Chondrocyte (in vitro differentiated cells): ENCODE results near the gene CCDC183. TPM values are rescaled to one million over a fixed set of nuclear protein-coding genes. Genes with fewer than 3 reads are reported as not detected.
A peak's percentile ranks its signal among the peaks of the same experiment; 100 is the strongest.
"Not testable (repeated sequence)": the region's sequence is repeated elsewhere in the genome, so short reads cannot be mapped to it uniquely, and the experiment has no call there.

Experiments used
- DNase-seq: peaks from one replicate; pipeline ENCODE4 v3.0.0; 2021; ENCODE audit warnings: mixed read lengths, low spot score
- H3K27ac Mint-ChIP-seq: one replicate; pipeline ENCODE4 v1.8.0; 2021; ENCODE audit warnings: mild to moderate bottlenecking, moderate library complexity, mixed read lengths; ENCODE audit not compliant: unreplicated experiment
- H3K27me3 Mint-ChIP-seq: 2 replicates; pipeline ENCODE4 v1.8.0; 2021; ENCODE audit warnings: low read depth, mixed read lengths
- H3K36me3 Mint-ChIP-seq: 2 replicates; pipeline ENCODE4 v1.8.0; 2021; ENCODE audit warnings: low read depth, mixed read lengths
- H3K4me1 Mint-ChIP-seq: 2 replicates; pipeline ENCODE4 v1.8.0; 2021; ENCODE audit warnings: low read depth, mild to moderate bottlenecking, mixed read lengths
- H3K4me3 Mint-ChIP-seq: one replicate; pipeline ENCODE4 v1.8.0; 2021; ENCODE audit warnings: mild to moderate bottlenecking, moderate library complexity, mixed read lengths; ENCODE audit not compliant: unreplicated experiment
- H3K9me3 Mint-ChIP-seq: 2 replicates; pipeline ENCODE4 v1.8.0; 2021; ENCODE audit warnings: low read depth, mixed read lengths
- total RNA-seq: library from RNA; stranded (reverse); gene quantifications from 3 replicates; pipeline ENCODE4 v1.2.1, GENCODE V29; 2021
- TF ChIP-seq, protein P1 (sequence below): fragments of 200-600 bp; sonication (generic); IDR thresholded peaks from 2 replicates; pipeline ENCODE4 v1.5.0; 2021; ENCODE audit warnings: antibody characterized with exemption, mild to moderate bottlenecking, moderate library complexity

CCDC183 gene
- total RNA-seq, 1 donor from 2014 or later, result 1.5 TPM

DNA sequence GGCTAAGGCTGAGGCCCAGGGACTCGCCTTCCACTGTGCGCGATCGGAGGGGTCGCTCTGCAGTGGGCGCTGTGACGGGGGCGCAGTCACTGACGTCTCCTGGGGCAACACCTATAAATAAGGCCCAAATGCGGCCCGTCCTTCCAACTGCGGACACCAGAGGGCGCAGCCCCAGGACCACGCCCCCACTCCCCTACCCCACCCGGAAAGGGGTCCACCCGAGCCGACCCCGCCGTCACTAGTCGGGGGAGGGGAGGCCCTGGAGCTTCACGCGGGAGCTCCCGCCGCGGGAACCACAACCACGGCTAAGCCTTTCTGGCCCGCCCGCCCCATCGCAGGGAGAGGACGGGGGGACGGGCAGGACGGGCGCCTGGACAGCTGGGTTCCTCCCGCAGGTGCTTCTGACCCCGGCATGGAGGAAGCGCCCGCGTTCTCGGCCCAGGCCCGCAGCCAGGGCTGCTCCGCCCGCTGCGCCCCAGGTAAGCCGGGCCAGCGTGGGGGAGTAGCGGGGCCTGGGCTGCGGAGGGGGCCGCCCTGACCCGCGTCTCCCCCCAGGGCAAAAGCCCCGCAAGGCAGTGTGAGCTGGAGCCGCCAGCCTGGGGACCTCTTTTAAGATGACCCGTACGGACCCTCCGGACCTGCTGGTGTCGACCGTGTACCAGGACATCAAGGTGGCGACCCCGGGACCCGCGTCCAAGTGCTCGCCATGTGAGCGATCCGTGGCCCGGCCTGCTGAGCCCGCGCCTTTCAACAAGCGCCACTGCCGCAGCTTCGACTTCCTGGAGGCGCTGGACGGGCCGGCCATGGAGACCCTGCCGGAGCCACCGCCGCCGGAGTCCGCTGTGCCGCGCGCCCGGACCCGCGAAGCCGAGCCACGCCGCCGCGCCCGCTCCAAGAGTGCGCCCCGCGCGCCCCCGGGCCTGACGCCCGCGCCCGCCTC lies 47.9 kb downstream of the CCDC183 start:
- H3K4me1 Mint-ChIP-seq, result peaks cover 41% of the 10 kb centered on the region
- not testable (repeated sequence) for H3K27me3 Mint-ChIP-seq, DNase-seq, H3K36me3 Mint-ChIP-seq, H3K27ac Mint-ChIP-seq, H3K4me3 Mint-ChIP-seq, H3K9me3 Mint-ChIP-seq
- TF ChIP-seq, protein P1, sequence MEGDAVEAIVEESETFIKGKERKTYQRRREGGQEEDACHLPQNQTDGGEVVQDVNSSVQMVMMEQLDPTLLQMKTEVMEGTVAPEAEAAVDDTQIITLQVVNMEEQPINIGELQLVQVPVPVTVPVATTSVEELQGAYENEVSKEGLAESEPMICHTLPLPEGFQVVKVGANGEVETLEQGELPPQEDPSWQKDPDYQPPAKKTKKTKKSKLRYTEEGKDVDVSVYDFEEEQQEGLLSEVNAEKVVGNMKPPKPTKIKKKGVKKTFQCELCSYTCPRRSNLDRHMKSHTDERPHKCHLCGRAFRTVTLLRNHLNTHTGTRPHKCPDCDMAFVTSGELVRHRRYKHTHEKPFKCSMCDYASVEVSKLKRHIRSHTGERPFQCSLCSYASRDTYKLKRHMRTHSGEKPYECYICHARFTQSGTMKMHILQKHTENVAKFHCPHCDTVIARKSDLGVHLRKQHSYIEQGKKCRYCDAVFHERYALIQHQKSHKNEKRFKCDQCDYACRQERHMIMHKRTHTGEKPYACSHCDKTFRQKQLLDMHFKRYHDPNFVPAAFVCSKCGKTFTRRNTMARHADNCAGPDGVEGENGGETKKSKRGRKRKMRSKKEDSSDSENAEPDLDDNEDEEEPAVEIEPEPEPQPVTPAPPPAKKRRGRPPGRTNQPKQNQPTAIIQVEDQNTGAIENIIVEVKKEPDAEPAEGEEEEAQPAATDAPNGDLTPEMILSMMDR, result peak; percentile 87

DNA sequence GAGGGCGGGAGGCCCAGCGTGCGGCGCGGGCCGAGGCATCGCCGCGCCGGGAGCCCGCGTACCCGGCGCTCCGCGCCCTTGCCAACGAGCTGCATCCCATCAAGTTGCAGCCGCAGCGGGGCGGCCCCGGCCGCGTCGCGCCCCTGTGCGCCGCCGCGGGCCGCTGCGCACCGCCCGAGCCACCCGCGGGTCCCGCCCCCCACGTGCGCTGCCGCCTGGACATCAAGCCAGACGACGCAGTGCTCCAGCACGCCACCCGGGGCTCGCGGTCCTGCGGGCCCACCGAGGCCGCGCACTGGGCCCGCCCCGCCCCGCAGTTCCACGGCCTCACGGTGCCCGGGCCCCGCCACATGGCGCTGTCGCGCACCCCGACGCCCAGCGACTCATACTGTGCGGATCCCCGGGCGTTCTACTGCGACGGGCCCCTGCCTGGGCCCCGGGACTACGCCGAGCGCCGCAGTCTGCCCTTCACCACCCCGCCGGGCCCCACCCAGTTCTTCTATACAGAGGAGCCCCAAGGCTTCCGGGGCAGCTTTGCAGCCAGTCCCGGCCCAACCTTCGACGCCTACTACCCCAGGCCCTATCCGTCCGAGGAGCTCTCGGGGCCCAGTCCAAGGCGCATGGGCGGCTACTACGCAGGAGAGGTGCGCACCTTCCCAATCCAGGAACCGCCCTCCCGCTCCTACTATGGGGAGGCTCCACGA lies 48.8 kb downstream of the CCDC183 start:
- H3K27me3 Mint-ChIP-seq, result no peaks in the 10 kb centered on the region
- TF ChIP-seq, protein P1, result no peak
- H3K4me1 Mint-ChIP-seq, result peaks cover 38% of the 10 kb centered on the region
- peaks cover 4% of the 10 kb centered on the region for H3K36me3 Mint-ChIP-seq
- H3K27ac Mint-ChIP-seq, result no peak overlapping the region
- H3K9me3 Mint-ChIP-seq, result no peaks in the 10 kb centered on the region
- DNase-seq, result no peak
- H3K4me3 Mint-ChIP-seq, result peak overlapping the region; percentile 9

DNA sequence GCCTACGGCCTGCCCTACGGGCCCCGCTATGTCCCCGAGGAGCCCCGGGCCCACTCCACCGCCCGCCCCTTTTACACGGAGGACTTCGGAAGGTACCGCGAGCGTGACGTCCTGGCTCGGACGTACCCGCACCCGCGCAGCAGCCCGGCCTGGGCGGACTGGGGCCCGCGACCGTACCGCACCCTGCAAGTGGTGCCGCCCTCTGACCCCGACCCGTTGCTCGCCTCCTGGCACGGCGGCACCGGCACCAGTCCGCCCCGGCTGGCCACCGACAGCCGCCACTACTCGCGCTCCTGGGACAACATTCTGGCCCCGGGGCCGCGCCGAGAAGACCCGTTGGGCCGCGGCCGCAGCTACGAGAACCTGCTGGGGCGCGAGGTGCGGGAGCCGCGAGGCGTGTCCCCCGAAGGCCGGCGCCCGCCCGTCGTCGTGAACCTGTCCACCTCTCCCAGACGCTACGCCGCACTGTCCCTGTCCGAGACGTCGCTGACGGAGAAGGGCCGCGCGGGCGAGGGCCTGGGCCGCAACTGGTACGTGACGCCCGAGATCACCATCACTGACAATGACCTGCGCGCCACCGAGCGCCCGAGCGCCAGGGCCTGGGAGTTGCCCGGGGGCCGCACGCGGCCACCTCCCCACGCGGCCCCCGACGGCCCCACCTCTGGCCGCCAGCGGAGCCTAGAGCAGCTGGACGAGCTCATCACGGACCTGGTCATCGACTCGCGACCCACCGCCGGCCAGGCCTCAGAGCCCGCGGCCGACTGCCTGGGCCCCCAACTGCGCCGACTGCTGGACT lies 49.5 kb downstream of the CCDC183 start:
- no peaks in the 10 kb centered on the region for H3K9me3 Mint-ChIP-seq
- TF ChIP-seq, protein P1, result no peak
- no peak for DNase-seq
- H3K4me1 Mint-ChIP-seq, result peaks cover 37% of the 10 kb centered on the region
- peak overlapping the region; percentile 9 for H3K4me3 Mint-ChIP-seq
- no peaks in the 10 kb centered on the region for H3K27me3 Mint-ChIP-seq
- H3K36me3 Mint-ChIP-seq, result peaks cover 2% of the 10 kb centered on the region
- H3K27ac Mint-ChIP-seq, result no peak overlapping the region

DNA sequence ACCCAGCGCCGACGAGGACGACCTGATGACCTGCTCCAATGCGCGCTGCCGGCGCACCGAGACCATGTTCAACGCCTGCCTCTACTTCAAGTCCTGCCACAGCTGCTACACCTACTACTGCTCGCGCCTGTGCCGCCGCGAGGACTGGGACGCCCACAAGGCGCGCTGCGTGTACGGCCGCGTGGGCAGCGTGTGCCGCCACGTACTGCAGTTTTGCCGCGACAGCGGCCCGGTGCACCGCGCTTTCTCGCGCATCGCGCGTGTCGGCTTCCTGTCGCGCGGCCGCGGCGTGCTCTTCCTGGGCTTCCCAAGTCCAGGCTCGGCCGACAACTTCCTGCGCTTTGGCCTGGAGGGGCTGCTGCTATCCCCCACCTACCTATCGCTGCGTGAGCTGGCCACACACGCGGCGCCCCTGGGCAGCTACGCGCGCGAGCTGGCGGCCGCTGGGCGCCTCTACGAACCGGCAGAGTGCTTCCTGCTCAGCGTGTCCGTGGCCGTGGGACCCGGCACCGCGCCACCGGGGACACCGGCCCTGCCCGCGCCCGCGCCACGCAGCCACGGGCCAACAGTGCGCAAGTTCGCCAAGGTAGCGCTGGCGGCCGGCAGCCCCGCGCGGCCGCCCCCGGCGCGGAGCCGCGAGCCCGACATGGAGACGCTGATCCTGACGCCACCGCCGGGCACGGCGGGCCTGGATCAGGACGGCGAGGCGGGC lies 50.4 kb downstream of the CCDC183 start:
- H3K27ac Mint-ChIP-seq, result peak overlapping the region; percentile 49
- TF ChIP-seq, protein P1, result no peak
- peaks cover 2% of the 10 kb centered on the region for H3K36me3 Mint-ChIP-seq
- peaks cover 31% of the 10 kb centered on the region for H3K4me1 Mint-ChIP-seq
- no peaks in the 10 kb centered on the region for H3K27me3 Mint-ChIP-seq
- H3K9me3 Mint-ChIP-seq, result no peaks in the 10 kb centered on the region
- H3K4me3 Mint-ChIP-seq, result peak overlapping the region; percentile 96
- DNase-seq, result no peak
